Endothelial cell of hepatic sinusoid (primary cell): ENCODE measurements around the gene AZGP1.
"Not testable (repeated sequence)": the region's sequence is repeated elsewhere in the genome, so short reads cannot be mapped to it uniquely, and the experiment has no call there.

Experiments used
- in situ Hi-C: cut with HindIII; loops from 2 replicates; pipeline ENCODE4 v1.10.0; 2017; ENCODE audit warnings: low sequenced_read_pairs

Gene AZGP1

GRCh38 chr7:99975782-99976521 lies at the start of gene AZGP1:
TSS of gene AZGP1 (minus strand) at chr7:99976031. CDS start at chr7:99976020, 11 bp downstream.
- in situ Hi-C loops: no loop called here

- in situ Hi-C loops: no loop called here
Measured at GRCh38 chr7:100024020-100024619, 48.3 kb upstream of the AZGP1 start.

GRCh38 chr7:100023526-100023925 lies 47.7 kb upstream of the AZGP1 start:
- in situ Hi-C loops: no loop called here

- in situ Hi-C loops: no loop called here
Measured at GRCh38 chr7:100022621-100023020, 46.8 kb upstream of the AZGP1 start.

- in situ Hi-C loops: no loop called here
Measured at GRCh38 chr7:100021297-100021696, 45.5 kb upstream of the AZGP1 start.

- in situ Hi-C loops: no loop called here
Measured at GRCh38 chr7:100019908-100020307, 44.1 kb upstream of the AZGP1 start.

- in situ Hi-C loops: no loop called here
Measured at GRCh38 chr7:100017875-100018274, 42.0 kb upstream of the AZGP1 start.

GRCh38 chr7:100017300-100017699 lies 41.5 kb upstream of the AZGP1 start:
- in situ Hi-C loops: no loop called here

- in situ Hi-C loops: no loop called here
Measured at GRCh38 chr7:100016215-100016901, 40.5 kb upstream of the AZGP1 start.

- in situ Hi-C loops: no loop called here
Measured at GRCh38 chr7:100015232-100016214, 39.7 kb upstream of the AZGP1 start, which contains the start of gene ZKSCAN1. TSS of gene ZKSCAN1 (plus strand) at chr7:100015596. CDS start at chr7:100023507, 7,911 bp downstream.

GRCh38 chr7:100013328-100013676 lies 37.5 kb upstream of the AZGP1 start:
- in situ Hi-C loops: no loop called here

- in situ Hi-C loops: not testable (repeated sequence)
Measured at GRCh38 chr7:100012385-100013327, 36.8 kb upstream of the AZGP1 start.

GRCh38 chr7:100011516-100011915 lies 35.7 kb upstream of the AZGP1 start:
- in situ Hi-C loops: no loop called here

GRCh38 chr7:100010901-100011300 lies 35.1 kb upstream of the AZGP1 start:
- in situ Hi-C loops: no loop called here

- in situ Hi-C loops: not testable (repeated sequence)
Measured at GRCh38 chr7:100009952-100010351, 34.1 kb upstream of the AZGP1 start.

GRCh38 chr7:100008525-100008924 lies 32.7 kb upstream of the AZGP1 start:
- in situ Hi-C loops: no loop called here

- in situ Hi-C loops: no loop called here
Measured at GRCh38 chr7:100007887-100008286, 32.1 kb upstream of the AZGP1 start.

GRCh38 chr7:100003711-100004661 lies 28.2 kb upstream of the AZGP1 start:
- in situ Hi-C loops: no loop called here

GRCh38 chr7:100000239-100000638 lies 24.4 kb upstream of the AZGP1 start:
- in situ Hi-C loops: no loop called here
